ENCODE measurements around the gene FGFR2.

DNA sequence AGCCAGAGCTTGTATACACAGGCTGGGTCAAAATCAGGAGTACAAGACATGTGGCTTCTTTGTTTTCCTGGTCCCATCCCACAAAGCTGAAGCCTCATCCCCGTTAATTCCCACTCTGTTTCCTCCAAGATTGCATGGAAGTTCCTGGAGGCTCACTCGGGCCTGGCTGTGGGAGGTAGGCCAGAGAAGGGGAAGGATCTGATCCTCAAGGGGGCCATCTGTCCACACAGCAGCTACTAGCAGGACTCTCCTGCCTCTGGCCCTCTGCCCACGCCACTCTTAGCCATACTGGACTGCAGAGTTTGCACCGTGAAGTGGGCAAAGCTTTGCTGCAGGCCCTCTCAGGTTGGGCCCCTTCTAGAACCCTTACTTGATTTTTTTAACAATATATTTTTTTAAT, 160.6 kb downstream of the FGFR2 start:
- TF ChIP-seq, protein P1, sequence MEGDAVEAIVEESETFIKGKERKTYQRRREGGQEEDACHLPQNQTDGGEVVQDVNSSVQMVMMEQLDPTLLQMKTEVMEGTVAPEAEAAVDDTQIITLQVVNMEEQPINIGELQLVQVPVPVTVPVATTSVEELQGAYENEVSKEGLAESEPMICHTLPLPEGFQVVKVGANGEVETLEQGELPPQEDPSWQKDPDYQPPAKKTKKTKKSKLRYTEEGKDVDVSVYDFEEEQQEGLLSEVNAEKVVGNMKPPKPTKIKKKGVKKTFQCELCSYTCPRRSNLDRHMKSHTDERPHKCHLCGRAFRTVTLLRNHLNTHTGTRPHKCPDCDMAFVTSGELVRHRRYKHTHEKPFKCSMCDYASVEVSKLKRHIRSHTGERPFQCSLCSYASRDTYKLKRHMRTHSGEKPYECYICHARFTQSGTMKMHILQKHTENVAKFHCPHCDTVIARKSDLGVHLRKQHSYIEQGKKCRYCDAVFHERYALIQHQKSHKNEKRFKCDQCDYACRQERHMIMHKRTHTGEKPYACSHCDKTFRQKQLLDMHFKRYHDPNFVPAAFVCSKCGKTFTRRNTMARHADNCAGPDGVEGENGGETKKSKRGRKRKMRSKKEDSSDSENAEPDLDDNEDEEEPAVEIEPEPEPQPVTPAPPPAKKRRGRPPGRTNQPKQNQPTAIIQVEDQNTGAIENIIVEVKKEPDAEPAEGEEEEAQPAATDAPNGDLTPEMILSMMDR (IDR thresholded peaks at IDR 0.05 in 2 of 3, conservative IDR thresholded peaks at IDR 0.05 in 1 of 3; ENCODE audit: borderline replicate concordance in 1 of 3, insufficient read depth in 1 of 3, low read depth in 2 of 3, low read length in 2 of 3): no peak
- no peak for TF ChIP-seq ZNF274 (IDR thresholded peaks at IDR 0.05; ENCODE audit: low read depth, low read length)
- no peak for TF ChIP-seq EZH2phosphoT487 (IDR thresholded peaks at IDR 0.05; ENCODE audit: borderline replicate concordance)
- no peak for TF ChIP-seq RAD21 (IDR thresholded peaks at IDR 0.05; ENCODE audit: low read depth)
- TF ChIP-seq POLR2A (IDR thresholded peaks at IDR 0.05; ENCODE audit: borderline replicate concordance, extremely low read depth, insufficient read depth, insufficient read length): no peak
- no peak for TF ChIP-seq EZH2 (IDR thresholded peaks at IDR 0.05)
- no peak for TF ChIP-seq SIN3A (IDR thresholded peaks at IDR 0.05; ENCODE audit: low read depth)
- TF ChIP-seq POLR2AphosphoS5 (IDR thresholded peaks at IDR 0.05; ENCODE audit: low read depth, low read length): no peak
- TF ChIP-seq, protein P2, sequence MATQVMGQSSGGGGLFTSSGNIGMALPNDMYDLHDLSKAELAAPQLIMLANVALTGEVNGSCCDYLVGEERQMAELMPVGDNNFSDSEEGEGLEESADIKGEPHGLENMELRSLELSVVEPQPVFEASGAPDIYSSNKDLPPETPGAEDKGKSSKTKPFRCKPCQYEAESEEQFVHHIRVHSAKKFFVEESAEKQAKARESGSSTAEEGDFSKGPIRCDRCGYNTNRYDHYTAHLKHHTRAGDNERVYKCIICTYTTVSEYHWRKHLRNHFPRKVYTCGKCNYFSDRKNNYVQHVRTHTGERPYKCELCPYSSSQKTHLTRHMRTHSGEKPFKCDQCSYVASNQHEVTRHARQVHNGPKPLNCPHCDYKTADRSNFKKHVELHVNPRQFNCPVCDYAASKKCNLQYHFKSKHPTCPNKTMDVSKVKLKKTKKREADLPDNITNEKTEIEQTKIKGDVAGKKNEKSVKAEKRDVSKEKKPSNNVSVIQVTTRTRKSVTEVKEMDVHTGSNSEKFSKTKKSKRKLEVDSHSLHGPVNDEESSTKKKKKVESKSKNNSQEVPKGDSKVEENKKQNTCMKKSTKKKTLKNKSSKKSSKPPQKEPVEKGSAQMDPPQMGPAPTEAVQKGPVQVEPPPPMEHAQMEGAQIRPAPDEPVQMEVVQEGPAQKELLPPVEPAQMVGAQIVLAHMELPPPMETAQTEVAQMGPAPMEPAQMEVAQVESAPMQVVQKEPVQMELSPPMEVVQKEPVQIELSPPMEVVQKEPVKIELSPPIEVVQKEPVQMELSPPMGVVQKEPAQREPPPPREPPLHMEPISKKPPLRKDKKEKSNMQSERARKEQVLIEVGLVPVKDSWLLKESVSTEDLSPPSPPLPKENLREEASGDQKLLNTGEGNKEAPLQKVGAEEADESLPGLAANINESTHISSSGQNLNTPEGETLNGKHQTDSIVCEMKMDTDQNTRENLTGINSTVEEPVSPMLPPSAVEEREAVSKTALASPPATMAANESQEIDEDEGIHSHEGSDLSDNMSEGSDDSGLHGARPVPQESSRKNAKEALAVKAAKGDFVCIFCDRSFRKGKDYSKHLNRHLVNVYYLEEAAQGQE (IDR thresholded peaks at IDR 0.05; ENCODE audit: low read depth): no peak
- TF ChIP-seq TCF7L2 (IDR thresholded peaks at IDR 0.05; ENCODE audit: borderline replicate concordance, extremely low read depth, insufficient read depth, insufficient read length): no peak
